Ishikawa (cell line): ENCODE measurements around the gene DLX2.

ENCODE experiments used
- CREB1 ChIP-seq: IDR thresholded peaks from 2 replicates; pipeline ENCODE4 v1.6.1; 2012; ENCODE audit warnings: low read depth
- FOXM1 ChIP-seq: IDR thresholded peaks from 2 replicates; pipeline ENCODE4 v1.6.1; 2012; ENCODE audit warnings: low read depth, borderline replicate concordance
- MAX ChIP-seq: IDR thresholded peaks from 2 replicates; pipeline ENCODE4 v1.6.1; 2012
- NFIC ChIP-seq: IDR thresholded peaks from 2 replicates; pipeline ENCODE4 v1.6.1; 2012
- RAD21 ChIP-seq: IDR thresholded peaks from 2 replicates; pipeline ENCODE4 v1.6.1; 2012; ENCODE audit warnings: low read depth
- TAF1 ChIP-seq: IDR thresholded peaks from 2 replicates; pipeline ENCODE4 v1.6.1; 2012; ENCODE audit warnings: low read depth, mild to moderate bottlenecking
- TCF12 ChIP-seq: IDR thresholded peaks from 2 replicates; pipeline ENCODE4 v1.6.1; 2012; ENCODE audit warnings: low read depth
- USF1 ChIP-seq: IDR thresholded peaks from 2 replicates; pipeline ENCODE4 v1.6.1; 2012
- TF ChIP-seq, protein P1 (sequence below): IDR thresholded peaks from 2 replicates; pipeline ENCODE4 v1.6.1; 2012; ENCODE audit warnings: low read depth, mild to moderate bottlenecking

GRCh38 chr2:172079416-172079815 is 23.3 kb downstream of the DLX2 start:
- no peak for TF ChIP-seq RAD21
- no peak for TF ChIP-seq USF1
- TF ChIP-seq CREB1 = no peak
- no peak for TF ChIP-seq FOXM1
- TF ChIP-seq NFIC = no peak
- TF ChIP-seq, protein P1, sequence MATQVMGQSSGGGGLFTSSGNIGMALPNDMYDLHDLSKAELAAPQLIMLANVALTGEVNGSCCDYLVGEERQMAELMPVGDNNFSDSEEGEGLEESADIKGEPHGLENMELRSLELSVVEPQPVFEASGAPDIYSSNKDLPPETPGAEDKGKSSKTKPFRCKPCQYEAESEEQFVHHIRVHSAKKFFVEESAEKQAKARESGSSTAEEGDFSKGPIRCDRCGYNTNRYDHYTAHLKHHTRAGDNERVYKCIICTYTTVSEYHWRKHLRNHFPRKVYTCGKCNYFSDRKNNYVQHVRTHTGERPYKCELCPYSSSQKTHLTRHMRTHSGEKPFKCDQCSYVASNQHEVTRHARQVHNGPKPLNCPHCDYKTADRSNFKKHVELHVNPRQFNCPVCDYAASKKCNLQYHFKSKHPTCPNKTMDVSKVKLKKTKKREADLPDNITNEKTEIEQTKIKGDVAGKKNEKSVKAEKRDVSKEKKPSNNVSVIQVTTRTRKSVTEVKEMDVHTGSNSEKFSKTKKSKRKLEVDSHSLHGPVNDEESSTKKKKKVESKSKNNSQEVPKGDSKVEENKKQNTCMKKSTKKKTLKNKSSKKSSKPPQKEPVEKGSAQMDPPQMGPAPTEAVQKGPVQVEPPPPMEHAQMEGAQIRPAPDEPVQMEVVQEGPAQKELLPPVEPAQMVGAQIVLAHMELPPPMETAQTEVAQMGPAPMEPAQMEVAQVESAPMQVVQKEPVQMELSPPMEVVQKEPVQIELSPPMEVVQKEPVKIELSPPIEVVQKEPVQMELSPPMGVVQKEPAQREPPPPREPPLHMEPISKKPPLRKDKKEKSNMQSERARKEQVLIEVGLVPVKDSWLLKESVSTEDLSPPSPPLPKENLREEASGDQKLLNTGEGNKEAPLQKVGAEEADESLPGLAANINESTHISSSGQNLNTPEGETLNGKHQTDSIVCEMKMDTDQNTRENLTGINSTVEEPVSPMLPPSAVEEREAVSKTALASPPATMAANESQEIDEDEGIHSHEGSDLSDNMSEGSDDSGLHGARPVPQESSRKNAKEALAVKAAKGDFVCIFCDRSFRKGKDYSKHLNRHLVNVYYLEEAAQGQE = no peak
- TF ChIP-seq TAF1 = no peak
- no peak for TF ChIP-seq TCF12
- no peak for TF ChIP-seq MAX
